Cardiac septum (tissue), 1 donor: ENCODE data around the gene ZNF280B. TPM values are rescaled to one million over a fixed set of nuclear protein-coding genes. Genes with fewer than 3 reads are reported as not detected.

Experiments
- DNase-seq: peaks from one replicate; pipeline ENCODE4 v3.0.0-alpha.2; 2020; ENCODE audit warnings: low spot score
- intact Hi-C: fragments of 100-400 bp; cut with DNase I; formaldehyde crosslinking; loops from one replicate; pipeline ENCODE4 v1.14.0; 2022
- long read RNA-seq: library from polyadenylated mRNA; unstranded; transcript quantifications from one replicate; pipeline ENCODE4 v2.0.0, GENCODE V29; 2021
- total RNA-seq: library from RNA; stranded (reverse); fragmentation: NEBNext Ultra II Directional; extraction: Animal tissue kit (Norgen Biotek cat#: 25700); gene quantifications from one replicate; pipeline ENCODE4 v1.2.1, GENCODE V29; 2021
- donor health status: DM: no; HTN: no; CAD: no.

ZNF280B gene, protein sequence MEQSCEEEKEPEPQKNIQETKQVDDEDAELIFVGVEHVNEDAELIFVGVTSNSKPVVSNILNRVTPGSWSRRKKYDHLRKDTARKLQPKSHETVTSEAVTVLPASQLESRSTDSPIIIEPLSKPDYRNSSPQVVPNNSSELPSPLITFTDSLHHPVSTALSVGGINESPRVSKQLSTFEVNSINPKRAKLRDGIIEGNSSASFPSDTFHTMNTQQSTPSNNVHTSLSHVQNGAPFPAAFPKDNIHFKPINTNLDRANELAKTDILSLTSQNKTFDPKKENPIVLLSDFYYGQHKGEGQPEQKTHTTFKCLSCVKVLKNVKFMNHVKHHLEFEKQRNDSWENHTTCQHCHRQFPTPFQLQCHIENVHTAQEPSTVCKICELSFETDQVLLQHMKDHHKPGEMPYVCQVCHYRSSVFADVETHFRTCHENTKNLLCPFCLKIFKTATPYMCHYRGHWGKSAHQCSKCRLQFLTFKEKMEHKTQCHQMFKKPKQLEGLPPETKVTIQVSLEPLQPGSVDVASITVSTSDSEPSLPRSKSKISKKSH
- total RNA-seq, result 0.57 TPM
- long read RNA-seq, result 0 reads

DNA sequence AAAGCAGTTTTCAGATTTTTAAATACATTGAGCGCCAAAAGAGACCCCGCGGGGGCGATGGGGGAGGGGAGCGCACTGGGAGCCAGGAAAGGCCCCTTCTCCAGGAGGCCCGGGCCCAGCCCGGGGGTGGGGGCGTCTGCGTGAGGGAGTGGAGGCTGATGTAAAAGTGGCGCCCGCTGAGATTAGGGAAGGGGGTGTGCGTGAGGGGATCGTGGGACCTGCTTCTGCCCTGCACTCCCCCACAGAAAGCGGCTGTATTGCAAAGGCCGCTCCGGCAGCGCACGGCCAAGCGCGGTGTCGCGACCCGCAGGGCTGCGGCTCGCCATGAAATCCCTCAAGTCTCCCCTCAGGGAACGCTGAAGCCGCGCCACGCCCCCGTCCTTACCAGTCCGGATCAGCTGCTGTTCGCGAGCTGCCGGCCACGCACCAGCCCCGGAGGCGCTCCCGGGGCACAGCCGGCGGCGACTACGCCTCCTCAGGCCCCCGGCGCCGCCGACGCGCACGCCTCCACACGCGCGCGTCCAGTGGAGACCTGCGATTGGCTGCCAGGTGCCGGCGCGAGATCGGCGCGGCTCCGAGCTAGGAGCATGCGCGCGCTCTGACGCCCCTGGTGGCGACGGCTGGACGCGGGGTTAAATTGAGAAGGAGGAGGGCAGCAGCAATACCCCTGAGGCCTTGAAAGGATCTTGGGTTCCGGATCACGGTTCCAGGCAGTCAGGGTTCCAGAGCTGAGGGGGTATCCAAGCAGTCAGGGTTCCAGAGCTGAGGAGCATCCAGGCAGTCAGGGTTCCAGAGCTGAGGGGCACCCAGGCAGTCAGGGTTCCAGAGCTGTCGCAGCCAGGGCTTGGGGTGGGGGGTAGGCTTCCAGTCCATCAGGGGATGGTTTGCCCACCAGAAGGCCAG, at the start of gene ZNF280B:
Gene ZNF280B (minus strand): TSS at position 469 of the 903 bp plus-strand sequence. CDS start 19,344 bp downstream, outside the sequence.
- intact Hi-C loops, result no loop called here
- peak; percentile 75 for DNase-seq

DNA sequence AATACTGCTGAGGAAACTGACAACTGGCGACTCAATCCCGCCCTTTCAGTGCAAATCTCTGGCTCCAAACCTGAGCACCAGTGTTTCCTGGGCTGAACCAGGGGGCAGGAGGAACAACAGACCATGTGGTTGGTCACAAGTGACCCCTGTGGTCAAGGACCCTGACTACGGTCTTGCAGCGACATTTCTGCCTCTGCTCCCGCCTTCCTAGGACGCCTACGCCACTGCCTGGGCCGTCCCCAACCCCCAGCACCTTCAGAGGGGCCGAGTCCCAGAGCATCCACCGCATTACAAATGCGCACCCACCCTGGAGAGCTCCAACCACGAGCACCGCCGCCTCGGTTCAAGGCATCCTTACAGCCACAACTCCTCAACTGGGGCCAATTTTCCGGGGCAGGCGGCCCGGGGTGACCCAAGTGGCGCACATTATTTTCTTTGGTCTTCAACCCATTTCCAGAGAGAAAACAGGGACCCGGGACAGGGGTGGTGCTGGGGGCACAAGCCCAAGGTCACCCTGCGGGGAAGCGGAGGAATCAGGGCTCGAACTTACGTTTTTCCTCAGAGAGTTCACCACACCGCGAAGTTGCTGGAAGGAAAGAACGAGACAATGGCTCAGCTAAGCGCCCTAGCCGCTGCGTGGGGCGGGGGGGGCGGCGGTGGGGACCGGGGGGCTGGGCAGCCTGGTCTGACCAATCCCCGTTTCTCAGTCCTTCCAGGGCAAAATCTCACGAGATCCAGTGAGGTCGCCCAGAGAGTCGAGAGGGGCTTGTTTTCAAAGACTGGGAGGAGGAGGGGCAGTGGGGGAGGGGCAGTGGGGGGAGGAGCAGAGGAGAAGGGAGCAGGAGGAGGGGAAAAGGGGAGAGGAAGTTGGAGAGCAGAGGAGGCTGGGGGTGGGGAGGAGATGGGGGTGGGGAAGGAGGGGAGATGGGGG, 48.7 kb upstream of the ZNF280B start:
- intact Hi-C loops, result no loop called here
- no peak for DNase-seq

DNA sequence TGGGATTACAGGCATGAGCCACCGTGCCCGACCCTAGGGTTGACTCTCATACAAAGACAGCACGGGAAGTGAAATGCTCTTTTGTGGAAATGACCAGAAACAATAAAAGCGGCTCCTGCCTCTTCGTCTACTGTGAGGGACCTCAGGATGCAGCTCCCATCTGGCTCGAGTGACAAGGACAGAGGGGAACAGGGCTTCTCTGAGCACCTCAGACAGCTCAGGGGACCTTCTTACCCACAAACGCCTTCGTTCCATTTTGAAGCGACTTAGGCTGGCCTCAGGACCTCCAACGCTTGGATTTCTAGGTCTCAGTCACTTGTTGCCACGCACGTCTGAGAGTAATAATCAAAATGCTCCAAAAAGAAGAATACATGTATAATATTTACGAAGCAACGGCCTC, 48.0 kb upstream of the ZNF280B start:
- intact Hi-C loops, result no loop called here
- no peak for DNase-seq

DNA sequence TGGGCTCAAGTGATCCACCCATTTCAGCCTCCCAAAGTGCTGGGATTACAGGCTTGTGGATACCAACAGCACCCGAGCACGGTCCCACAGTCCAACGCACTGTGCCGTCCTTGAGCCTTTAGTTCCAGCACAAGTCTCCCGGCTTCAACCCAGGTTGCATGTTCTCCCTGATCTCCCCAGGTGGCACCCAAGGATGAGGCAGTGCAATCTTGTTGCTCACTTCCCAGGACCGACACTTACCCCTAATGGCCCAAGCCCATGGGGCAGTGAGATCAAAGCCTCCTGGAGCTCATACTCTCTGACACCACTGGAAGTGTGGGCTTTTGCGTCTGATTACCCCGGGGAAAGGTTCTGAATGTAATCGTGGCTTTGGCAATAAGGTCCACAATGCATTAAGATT, 47.1 kb upstream of the ZNF280B start:
- no peak for DNase-seq

DNA sequence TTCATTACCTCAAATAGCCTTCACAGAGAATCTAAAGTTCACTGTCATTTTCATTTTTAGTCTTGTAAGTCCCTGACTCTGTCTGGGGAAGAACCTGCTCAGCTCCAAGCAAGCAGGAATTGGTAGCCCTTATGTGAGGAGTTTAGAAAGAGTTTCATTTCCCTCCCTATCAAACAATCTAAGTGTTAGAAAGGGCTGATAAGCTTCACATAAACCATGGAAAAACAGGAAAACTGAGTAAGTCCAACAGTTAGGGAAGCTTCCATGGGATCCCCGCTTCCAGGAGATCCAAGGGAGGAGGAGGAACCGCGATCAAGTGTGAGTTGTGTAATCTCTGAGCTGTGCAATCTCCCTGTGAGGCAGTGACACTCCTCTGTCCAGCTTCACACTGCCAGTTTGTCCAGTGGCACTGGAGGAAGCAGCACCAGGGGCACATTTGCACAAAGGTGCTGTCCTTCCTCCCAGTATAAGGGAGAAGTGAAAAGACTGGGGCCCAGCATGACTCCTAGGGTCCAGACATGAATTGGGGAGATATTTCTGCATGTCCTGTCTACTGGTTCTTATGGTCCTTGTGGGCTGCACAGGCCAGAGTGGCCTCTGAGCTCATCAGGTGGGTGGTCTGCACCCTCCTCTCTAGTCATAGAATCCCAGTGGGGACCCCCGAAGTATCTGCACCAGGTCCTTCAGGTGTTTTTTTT, 46.2 kb upstream of the ZNF280B start:
- no peak for DNase-seq
- intact Hi-C loops, result no loop called here

More for the DNA sequence above, 47.1 kb upstream of the ZNF280B start:
- intact Hi-C loops, result no loop called here

DNA sequence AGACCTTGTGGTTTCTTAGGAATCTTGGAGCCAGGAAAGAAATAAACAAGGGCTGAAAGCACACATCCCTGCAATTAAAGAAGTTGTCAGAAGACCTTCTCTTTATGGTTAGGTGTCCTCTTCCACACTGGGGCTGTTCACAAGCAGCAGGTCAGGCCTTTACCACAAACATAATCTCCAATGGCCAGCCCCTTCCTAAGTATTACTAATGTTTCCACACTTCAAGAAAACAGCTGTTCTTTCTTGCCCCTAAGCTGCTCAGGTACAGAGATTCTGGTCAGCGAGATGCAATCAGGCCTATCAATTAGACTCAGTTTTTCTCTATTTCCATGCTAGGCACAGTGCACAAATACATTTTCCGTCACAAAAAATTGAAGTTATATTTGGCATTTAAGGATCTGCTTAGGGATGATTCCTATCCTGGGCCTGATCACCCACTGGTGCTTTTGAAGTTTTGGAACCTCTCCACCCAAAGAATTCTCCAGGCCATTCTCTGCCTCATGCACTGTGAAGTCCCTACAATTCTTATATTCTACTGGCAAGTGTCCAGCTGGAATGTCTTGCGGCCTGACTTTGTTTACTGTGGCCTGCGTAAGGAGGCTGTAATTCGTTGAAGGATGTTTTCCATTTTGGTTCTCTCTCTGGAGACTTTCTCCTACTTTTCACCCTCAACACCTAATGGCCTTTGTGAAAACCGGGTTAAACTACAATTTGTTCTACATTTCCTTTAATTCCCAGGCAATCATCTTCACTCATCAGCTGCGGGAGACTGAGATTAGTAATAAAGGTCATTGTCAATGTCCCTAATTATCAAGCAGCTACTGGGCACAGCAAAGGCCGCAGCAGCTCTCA, 45.4 kb upstream of the ZNF280B start:
- DNase-seq, result no peak
- intact Hi-C loops, result no loop called here

DNA sequence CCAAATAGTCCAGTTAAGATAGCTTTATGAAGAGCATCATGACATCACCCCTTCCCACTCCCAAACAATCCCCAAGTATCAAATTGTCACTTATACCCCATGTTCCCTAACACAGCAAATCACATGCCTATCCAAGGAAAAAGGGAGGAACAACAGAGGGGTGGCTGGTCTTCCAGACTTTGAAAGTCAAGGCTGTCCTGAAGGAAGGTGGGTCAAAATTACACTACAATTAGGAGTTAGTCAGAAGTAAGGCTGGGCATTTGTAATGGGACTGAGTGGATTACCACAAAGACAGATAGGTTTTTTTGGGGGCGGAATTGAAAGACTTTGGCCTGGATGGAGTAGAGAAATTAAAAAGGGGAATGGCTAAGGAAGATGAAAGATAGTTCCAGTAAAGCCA, 44.6 kb upstream of the ZNF280B start:
- intact Hi-C loops, result no loop called here
- DNase-seq, result no peak

DNA sequence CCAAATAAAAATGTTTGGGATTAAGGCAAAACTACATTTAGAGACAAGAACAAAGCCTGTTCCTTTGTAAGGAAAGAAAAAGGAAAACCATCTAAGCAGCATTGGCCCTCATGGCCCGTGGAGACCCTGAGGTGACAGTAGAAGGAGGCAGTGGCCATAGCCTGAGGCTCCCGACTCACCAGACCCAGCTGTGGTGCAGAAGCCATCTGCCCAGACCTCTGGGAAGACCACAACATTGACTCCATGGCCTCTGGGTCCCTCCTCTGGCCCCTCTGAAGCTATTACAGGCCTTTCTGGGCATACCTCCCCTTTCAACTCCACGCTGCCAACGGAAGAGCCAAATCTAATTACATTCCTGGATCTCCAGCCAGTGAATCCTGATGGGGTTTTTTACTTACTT, 44.1 kb upstream of the ZNF280B start:
- no peak for DNase-seq
- intact Hi-C loops, result no loop called here

DNA sequence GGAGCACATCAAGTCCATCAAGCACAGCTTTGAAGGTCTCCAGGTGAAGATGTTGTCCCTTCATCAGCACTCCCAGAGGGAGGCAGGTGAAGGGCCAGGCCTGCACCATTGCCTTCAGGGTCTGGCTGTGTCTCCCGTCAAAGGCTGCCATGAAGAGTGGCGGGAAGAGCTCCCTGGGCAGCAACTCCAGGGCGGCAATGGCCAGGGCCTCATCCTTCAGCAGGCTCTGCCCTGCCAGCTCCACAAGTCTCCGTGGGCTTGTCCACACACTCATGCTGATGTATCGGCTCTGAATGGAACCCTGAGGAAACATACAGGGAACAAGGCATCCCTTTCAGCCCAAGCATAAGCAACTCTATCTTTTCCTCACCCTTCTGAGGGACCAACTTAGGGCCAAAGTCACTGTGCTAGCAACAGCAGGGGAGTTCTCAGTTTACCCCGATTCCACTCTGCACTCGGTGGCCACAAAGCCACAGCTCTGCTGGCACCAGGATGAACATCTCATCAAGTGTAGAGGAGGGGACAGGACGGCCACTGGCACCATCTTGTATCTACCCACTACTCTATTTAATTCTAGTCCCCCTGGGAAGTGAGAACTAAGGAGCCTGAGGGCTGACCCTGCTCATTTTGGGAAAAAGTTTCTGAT, 42.4 kb upstream of the ZNF280B start:
- DNase-seq, result no peak
- intact Hi-C loops, result no loop called here

DNA sequence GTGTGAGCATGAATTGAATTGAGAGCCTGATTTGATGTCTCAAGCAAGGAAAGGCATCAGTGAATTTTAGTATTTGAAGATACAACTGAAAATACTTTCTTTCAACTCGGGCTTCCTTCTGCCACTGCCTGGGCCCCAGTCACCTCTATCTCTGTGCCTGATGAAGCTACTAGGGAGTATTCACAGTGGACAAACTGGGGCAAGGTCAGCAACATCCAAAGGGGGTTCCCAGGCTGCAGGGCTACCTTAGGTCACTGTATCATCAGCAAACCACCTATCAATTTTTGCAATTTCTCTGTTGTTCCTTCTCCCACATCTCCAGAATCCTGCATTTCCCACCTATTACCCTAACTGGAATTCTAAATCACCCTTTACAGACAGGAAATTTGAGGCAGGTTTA, 40.4 kb upstream of the ZNF280B start:
- DNase-seq, result no peak
- intact Hi-C loops, result no loop called here

DNA sequence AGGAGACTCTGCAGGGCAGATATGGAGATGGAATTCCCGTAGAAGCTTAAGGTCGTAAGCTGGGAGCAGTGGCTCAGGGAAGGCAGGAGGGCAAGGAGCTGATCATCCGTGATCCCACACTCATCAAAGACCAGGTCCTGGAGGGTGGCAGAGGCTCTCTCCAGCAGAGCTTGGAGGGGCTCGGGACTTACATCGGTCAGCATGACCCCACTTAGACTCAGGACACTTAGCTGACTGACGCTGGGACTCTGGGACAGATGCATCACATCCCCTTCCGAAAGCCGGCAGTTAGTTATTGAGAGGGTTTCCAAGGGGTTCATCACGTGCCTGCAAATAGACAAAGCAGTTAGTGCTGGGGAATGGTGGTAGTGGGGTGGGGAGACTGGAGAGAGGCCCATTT, 39.8 kb upstream of the ZNF280B start:
- no peak for DNase-seq
- intact Hi-C loops, result no loop called here

DNA sequence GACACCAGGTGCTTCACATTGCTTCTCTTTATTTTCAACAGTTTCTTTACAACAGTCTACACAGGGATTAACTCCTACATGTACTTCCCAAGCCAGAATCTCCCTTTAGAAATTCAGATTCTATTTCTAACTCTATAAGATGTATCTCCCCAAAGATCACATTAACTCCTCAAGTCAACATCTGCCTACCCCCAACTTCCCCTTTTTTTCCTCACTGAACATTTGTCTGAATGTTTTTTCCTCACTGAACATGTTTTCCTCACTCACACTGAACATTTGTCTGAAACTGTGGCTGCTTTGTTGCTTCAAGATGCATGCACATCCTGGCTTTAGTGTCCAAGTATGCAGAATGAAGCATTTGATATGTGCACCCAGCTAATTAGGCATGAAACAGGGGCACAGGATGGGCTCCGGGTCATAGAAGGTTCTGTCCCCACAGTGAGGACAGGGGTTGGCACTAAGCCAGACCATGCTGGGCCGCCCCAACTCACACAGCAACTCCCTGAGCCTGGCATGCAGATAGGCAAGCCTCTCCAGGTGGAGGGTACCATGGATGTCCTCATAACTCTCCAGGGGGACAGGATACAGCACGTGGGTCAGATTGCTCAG, 39.3 kb upstream of the ZNF280B start:
- no peak for DNase-seq
- intact Hi-C loops, result no loop called here

DNA sequence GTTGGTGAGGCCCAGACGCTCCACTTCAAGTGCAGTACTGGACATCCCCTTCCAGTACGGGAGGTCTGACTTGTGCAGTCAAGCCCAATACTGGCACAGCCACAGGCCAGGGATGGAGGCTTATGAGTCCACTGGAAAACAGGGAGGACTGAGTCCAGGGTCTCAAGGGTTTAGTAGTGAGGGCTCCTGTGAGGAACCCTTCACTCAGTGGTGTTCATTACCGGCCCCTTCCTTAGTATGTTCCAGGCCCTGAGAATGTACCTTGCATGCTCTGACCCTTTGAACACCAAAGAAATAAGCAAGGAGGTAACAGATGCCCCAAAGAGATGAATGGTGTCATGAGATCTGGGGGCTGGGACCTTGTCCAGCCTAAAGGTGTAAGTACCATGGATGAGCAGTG, 38.7 kb upstream of the ZNF280B start:
- intact Hi-C loops, result no loop called here
- no peak for DNase-seq

DNA sequence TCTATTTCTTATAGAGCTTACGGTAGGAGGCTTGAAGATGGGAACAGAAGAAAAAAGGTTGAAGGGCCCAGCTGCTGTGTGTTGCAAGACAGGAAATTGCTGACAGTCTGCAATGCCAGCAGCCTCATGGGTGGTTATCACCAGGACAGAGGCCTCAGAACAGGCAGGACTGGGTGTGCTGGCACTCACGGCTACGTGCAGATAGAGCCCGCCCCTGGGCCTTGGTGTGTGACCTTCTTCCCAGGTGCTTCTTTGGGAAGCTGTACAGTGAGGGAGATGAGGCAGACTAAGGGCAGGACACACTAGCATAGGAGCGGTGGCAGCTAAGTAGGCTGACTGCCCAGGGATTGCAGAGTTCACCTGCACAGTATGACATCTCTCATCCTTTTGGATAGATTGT, 37.9 kb upstream of the ZNF280B start:
- intact Hi-C loops, result no loop called here
- DNase-seq, result no peak

DNA sequence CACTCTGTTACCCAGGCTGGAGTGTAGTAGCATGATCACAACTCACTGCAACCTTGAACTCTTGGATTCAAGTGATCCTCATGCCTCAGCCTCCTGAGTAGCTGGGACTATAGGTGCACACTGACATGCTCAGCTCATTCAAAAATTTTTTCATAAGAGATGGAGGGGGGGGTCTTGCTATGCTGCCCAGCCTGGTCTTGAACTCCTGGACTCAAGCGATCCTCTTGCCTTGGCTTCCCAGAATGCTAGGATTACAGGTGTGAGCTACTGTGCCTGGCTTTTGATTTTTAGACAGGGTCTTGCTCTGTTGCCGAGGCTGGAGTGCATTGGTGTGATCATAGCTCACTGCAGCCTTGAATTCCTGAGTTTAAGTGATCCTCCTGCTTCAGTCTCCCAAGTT, 36.5 kb upstream of the ZNF280B start:
- DNase-seq, result no peak
- intact Hi-C loops, result no loop called here

DNA sequence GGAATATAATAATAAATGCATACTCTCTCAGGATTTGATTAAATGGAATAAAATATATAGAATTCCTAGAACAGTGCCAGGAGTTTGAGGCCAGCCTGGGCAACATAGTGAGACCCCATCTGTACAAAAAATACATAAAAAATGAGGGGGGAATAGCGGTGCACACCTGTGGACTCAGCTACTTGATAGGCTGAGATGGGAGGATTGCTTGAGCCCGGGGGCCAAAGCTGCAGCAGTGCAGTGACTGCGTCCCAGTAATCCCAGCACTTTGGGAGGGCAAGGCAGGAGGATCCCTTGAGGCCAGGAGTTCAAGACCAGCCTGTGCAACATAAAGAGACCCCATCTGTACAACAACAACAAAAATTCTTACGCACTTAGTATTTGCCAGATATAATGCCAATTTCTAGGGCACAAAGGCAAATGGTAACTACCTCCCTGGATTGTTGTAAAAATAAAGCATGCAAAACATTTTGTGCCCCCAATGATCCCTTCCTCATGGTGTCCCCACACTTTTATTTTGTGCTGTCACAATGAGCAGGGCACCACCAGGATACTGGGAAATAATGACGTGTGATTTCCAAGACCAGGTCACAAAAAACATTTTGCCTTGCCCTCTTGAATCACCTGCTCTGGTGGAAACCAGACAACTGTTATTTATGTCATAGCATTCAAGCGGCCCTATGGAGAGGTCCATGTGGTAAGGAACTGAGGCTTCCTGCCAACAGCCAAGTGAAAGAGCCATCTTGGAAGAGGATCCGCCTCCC, 29.9 kb upstream of the ZNF280B start:
- intact Hi-C loops, result no loop called here
- no peak for DNase-seq
